AG09319 (cell line): ENCODE measurements around the gene TAF11.
"Not testable (repeated sequence)": the region's sequence is repeated elsewhere in the genome, so short reads cannot be mapped to it uniquely, and the experiment has no call there.

Experiments used
- DNase-seq: peaks from one replicate; pipeline ENCODE4 v3.0.0-alpha.2; 2010; ENCODE audit warnings: low read depth; ENCODE audit errors: extremely low read depth
- CTCF ChIP-seq: IDR thresholded peaks from 2 replicates; pipeline ENCODE4 v1.5.1; 2011; ENCODE audit warnings: low read depth, mild to moderate bottlenecking, inconsistent platforms, low read length, moderate library complexity

The TAF11 gene

GRCh38 chr6:34887753-34888513 is at the start of gene TAF11:
TAF11 (minus strand) TSS chr6:34888042; CDS start chr6:34887957, 85 bp downstream.
- DNase-seq: peak; percentile 78

GRCh38 chr6:34934516-34934915 is 46.7 kb upstream of the TAF11 start:
- no peak for DNase-seq
- TF ChIP-seq CTCF: no peak

More at GRCh38 chr6:34887753-34888513, at the start of gene TAF11:
- TF ChIP-seq CTCF: no peak

- not testable (repeated sequence) for DNase-seq
These were observed 44.4 kb upstream of the TAF11 start for GRCh38 chr6:34932202-34932601.

GRCh38 chr6:34930221-34930620 is 42.4 kb upstream of the TAF11 start:
- DNase-seq: no peak
- TF ChIP-seq CTCF: no peak

GRCh38 chr6:34929241-34929978 is 41.6 kb upstream of the TAF11 start:
- no peak for TF ChIP-seq CTCF
- no peak for DNase-seq

GRCh38 chr6:34928695-34929094 is 40.9 kb upstream of the TAF11 start:
- TF ChIP-seq CTCF: no peak
- DNase-seq: no peak

GRCh38 chr6:34928220-34928619 is 40.4 kb upstream of the TAF11 start:
- no peak for TF ChIP-seq CTCF
- DNase-seq: no peak
